ENCODE measurements around the gene CHAC1.

- TF ChIP-seq CTCF (conservative IDR thresholded peaks at IDR 0.05; ENCODE audit: low read length) = no peak
- TF ChIP-seq EZH2phosphoT487 (IDR thresholded peaks at IDR 0.05; ENCODE audit: borderline replicate concordance, low read depth, low read length) = no peak
These were observed 3.8 kb downstream of the CHAC1 start for GRCh38 chr15:40957041-40957555.

All from OCI-LY7 (cell line).